ENCODE measurements around the gene TRAF3.

The TRAF3 gene

DNA sequence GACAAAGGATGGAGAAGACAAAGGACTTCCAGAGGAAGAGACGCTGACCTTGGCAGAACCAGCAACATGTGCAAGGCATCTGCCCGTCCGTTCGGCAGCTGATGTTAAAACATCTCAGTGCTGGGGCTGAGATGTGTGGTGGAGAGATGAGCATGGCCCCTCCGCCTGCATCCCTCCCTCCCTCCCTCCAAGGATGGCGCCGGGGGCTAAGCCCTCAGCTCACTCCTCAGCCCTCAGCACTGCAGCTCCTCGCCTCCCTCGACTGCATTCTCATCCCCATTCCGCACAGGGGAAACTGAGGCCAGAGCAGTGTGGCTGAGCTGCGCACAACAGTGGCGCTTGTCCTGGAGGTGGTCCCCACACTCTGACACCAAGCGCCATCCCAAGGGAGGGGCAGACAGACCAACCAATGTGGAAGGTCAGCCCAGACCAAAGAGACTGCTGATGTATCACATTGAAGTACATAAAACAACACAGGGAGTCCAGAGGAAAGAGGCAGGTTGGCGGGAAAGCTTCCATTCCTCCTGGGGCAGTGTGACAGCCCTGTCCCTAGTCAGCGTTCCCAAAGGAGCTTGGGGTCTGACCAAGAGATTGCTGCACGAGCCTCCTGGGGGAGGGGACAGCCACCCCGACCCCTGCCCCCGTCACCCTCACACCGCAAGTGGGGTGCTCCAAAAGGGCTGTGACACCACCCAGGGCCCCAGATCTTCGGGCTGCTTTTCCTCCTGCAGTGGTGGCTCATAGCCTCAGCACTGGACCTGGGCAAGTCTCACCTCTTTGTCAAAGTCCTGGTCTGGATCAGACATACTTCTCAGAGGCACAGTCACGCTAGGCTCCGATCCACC lies 160.3 kb downstream of the TRAF3 start:
- Histone ChIP-seq H3K27me3 (ENCODE audit: insufficient read depth, poor library complexity, severe bottlenecking) (no peaks in the 10 kb centered on the region), H3K4me3 (replicated peaks; ENCODE audit: insufficient read depth, low read length) (no peak overlapping the region), H3K27ac (replicated peaks) (no peak overlapping the region)
- no peak for DNase-seq (ENCODE audit: low read depth in 1 of 2, low spot score in 1 of 2)
- TF ChIP-seq, protein P1, sequence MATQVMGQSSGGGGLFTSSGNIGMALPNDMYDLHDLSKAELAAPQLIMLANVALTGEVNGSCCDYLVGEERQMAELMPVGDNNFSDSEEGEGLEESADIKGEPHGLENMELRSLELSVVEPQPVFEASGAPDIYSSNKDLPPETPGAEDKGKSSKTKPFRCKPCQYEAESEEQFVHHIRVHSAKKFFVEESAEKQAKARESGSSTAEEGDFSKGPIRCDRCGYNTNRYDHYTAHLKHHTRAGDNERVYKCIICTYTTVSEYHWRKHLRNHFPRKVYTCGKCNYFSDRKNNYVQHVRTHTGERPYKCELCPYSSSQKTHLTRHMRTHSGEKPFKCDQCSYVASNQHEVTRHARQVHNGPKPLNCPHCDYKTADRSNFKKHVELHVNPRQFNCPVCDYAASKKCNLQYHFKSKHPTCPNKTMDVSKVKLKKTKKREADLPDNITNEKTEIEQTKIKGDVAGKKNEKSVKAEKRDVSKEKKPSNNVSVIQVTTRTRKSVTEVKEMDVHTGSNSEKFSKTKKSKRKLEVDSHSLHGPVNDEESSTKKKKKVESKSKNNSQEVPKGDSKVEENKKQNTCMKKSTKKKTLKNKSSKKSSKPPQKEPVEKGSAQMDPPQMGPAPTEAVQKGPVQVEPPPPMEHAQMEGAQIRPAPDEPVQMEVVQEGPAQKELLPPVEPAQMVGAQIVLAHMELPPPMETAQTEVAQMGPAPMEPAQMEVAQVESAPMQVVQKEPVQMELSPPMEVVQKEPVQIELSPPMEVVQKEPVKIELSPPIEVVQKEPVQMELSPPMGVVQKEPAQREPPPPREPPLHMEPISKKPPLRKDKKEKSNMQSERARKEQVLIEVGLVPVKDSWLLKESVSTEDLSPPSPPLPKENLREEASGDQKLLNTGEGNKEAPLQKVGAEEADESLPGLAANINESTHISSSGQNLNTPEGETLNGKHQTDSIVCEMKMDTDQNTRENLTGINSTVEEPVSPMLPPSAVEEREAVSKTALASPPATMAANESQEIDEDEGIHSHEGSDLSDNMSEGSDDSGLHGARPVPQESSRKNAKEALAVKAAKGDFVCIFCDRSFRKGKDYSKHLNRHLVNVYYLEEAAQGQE (IDR thresholded peaks at IDR 0.05; ENCODE audit: insufficient replicate concordance, low read depth), result no peak

DNA sequence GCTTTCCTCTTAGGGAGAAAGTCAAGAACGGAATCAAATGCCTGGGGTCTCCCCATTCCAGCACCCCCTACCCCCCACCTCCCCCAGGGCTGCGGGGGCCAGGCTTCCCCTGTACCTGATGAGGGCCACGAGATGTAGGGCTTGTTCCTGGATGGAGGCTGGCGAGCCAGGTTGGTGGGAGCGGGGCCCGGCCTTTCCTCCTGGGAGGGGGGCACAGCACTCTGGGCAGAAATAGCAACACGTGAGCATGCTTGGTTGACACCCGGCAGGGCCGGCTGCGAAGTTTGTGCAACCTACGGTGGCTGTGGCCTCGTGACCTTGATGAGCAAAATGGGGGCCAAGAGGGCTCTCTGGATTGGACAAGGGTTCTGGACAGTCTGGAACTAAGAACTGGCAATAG lies 160.9 kb downstream of the TRAF3 start:
- Histone ChIP-seq H3K27ac (replicated peaks) (no peak overlapping the region), H3K4me3 (replicated peaks; ENCODE audit: insufficient read depth, low read length) (no peak overlapping the region), H3K27me3 (ENCODE audit: insufficient read depth, poor library complexity, severe bottlenecking) (no peaks in the 10 kb centered on the region)
- no peak for DNase-seq (ENCODE audit: low read depth in 1 of 2, low spot score in 1 of 2)
- TF ChIP-seq GABPA (IDR thresholded peaks at IDR 0.05; ENCODE audit: low read depth) (no peak), SPI1 (IDR thresholded peaks at IDR 0.05; ENCODE audit: borderline replicate concordance, low read depth) (no peak), POLR2AphosphoS5 (IDR thresholded peaks at IDR 0.05; ENCODE audit: low read depth) (no peak)
- TF ChIP-seq, protein P1 (IDR thresholded peaks at IDR 0.05; ENCODE audit: insufficient replicate concordance, low read depth), result no peak
- TF ChIP-seq, protein P2, sequence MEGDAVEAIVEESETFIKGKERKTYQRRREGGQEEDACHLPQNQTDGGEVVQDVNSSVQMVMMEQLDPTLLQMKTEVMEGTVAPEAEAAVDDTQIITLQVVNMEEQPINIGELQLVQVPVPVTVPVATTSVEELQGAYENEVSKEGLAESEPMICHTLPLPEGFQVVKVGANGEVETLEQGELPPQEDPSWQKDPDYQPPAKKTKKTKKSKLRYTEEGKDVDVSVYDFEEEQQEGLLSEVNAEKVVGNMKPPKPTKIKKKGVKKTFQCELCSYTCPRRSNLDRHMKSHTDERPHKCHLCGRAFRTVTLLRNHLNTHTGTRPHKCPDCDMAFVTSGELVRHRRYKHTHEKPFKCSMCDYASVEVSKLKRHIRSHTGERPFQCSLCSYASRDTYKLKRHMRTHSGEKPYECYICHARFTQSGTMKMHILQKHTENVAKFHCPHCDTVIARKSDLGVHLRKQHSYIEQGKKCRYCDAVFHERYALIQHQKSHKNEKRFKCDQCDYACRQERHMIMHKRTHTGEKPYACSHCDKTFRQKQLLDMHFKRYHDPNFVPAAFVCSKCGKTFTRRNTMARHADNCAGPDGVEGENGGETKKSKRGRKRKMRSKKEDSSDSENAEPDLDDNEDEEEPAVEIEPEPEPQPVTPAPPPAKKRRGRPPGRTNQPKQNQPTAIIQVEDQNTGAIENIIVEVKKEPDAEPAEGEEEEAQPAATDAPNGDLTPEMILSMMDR (IDR thresholded peaks at IDR 0.05; ENCODE audit: insufficient read depth, low read length), result no peak

DNA sequence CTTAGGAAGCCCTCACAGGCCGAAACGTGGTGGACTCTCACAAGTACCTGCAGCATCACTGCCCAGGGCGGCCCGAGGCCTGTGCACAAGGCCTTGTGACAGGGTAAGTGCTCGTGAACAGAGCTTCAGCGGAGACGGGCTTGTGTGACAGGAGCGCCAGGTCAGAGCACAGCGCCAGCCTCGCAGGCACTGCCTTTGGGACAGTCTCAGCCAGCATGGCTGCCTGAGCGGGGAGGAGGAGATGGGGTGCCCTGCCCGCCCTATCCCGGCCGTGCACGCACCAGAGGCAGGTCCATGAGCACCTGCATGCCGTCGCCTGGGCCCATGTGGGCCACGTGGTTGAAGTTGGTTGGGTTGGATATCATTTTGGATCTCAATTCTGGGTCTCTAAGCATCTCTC lies 162.1 kb downstream of the TRAF3 start:
- TF ChIP-seq, protein P1 (IDR thresholded peaks at IDR 0.05; ENCODE audit: insufficient replicate concordance, low read depth), result no peak
- TF ChIP-seq, protein P2 (IDR thresholded peaks at IDR 0.05; ENCODE audit: insufficient read depth, low read length), result no peak
- TF ChIP-seq SPI1 (IDR thresholded peaks at IDR 0.05; ENCODE audit: borderline replicate concordance, low read depth), result no peak
- no peak for TF ChIP-seq GABPA (IDR thresholded peaks at IDR 0.05; ENCODE audit: low read depth)
- TF ChIP-seq POLR2AphosphoS5 (IDR thresholded peaks at IDR 0.05; ENCODE audit: low read depth), result no peak
- Histone ChIP-seq H3K27ac (replicated peaks) (no peak overlapping the region), H3K27me3 (ENCODE audit: insufficient read depth, poor library complexity, severe bottlenecking) (no peaks in the 10 kb centered on the region), H3K4me3 (replicated peaks; ENCODE audit: insufficient read depth, low read length) (no peak overlapping the region)
- DNase-seq (ENCODE audit: low read depth in 1 of 2, low spot score in 1 of 2), result no peak

All from HL-60 (cell line).